ENCODE measurements around the gene HPSE.

Gene HPSE

GRCh38 chr4:83356899-83357661, 22.4 kb upstream of the HPSE start:
- TF ChIP-seq ZFX (IDR thresholded peaks at IDR 0.05) (no peak), CTCF (conservative IDR thresholded peaks at IDR 0.05) (no peak)
- H3K27ac ChIP-seq, result no peak overlapping the region

GRCh38 chr4:83353516-83353915, 18.9 kb upstream of the HPSE start:
- H3K27ac ChIP-seq, result no peak overlapping the region
- TF ChIP-seq CTCF (conservative IDR thresholded peaks at IDR 0.05) (no peak), ZFX (IDR thresholded peaks at IDR 0.05) (no peak)

- H3K27ac ChIP-seq, result no peak overlapping the region
- TF ChIP-seq CTCF (conservative IDR thresholded peaks at IDR 0.05) (no peak), ZFX (IDR thresholded peaks at IDR 0.05) (no peak)
These were observed 13.4 kb upstream of the HPSE start for GRCh38 chr4:83348074-83348473.

- TF ChIP-seq ZFX (IDR thresholded peaks at IDR 0.05) (no peak), CTCF (conservative IDR thresholded peaks at IDR 0.05) (no peak)
- H3K27ac ChIP-seq, result no peak overlapping the region
These were observed 7.8 kb upstream of the HPSE start for GRCh38 chr4:83342476-83342875.

- H3K27ac ChIP-seq, result no peak overlapping the region
- TF ChIP-seq CTCF (conservative IDR thresholded peaks at IDR 0.05) (no peak), ZFX (IDR thresholded peaks at IDR 0.05) (no peak)
These were observed 6.2 kb upstream of the HPSE start for GRCh38 chr4:83340692-83341343.

- H3K27ac ChIP-seq, result no peak overlapping the region
- TF ChIP-seq CTCF (conservative IDR thresholded peaks at IDR 0.05) (no peak), ZFX (IDR thresholded peaks at IDR 0.05) (no peak)
These were observed 4.9 kb upstream of the HPSE start for GRCh38 chr4:83339573-83339972.

GRCh38 chr4:83335701-83336100, 1.1 kb upstream of the HPSE start:
- H3K27ac ChIP-seq, result no peak overlapping the region
- TF ChIP-seq ZFX (IDR thresholded peaks at IDR 0.05) (no peak), CTCF (conservative IDR thresholded peaks at IDR 0.05) (no peak)
